Measurements from ENCODE around the gene KCNQ1OT1. TPM values are rescaled to one million over a fixed set of nuclear protein-coding genes. Genes with fewer than 3 reads are reported as not detected.

Gene KCNQ1OT1
- total RNA-seq, 1 experiment from 2014 or later, result 0.57 TPM

DNA sequence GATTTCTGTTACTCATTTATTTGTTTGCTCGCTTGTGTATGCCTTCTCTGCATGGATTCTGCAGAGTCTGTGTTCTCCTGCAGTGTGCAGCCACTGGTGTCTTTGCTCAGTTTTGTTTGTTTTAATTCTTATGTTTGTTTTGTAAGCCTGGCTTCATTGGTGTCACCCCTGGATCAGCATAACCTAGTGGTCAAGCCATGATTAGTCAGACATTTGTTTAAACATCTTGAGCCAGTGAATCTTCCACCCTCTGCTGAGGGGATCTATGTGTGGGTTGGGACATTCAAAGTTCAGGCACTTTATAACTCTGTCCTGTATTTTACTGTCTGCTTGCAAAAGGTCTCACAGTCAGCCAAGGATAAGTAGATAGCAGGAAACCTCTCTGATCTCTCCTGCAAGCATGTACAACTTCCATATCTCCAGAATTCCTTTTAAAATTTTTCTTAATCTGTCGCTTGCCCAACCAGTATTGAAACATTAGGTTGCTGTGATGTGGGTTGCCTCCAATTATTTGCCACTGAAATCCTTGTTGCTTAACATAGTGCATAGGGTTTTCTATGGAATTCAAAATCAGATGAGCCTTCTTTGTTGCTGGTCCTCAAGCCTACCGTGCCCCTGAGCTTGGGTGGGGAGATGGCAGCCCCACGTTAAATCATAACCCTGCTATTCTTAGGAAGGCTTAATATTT, 86.8 kb downstream of the KCNQ1OT1 start:
- no peak for DNase-seq (ENCODE audit: low read depth)

GRCh38 chr11:2609345-2609744, 90.4 kb downstream of the KCNQ1OT1 start:
- DNase-seq (ENCODE audit: low read depth), result no peak

DNA sequence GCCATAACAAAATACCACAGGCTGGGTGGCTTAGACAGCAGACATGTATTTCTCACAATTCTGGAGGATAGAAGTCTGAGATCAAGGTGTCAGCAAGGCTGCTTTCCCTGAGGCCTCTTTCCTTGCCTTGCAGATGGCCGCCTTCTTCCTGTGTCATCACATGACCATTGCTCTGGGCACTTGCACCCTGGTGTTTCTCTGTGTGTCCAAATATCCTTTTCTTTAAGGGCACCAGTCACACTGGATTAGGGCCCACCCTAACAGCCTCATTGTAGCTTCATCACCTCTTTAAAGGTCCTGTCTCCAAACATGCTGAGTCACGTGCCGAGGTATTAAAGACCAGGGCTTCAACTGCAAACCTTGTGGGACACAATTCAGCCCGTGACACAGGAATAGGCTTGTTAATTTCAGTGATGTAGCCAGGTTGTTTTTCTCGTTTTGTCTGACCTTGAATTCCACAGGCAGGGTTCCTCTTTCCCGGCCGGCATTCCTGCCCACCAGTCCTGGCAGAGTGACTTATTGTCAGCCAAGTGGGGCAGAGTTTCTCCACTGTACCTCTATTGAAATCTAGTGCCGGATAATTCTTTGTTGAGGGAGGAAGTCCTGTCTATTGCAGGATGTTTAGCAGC, 100.1 kb downstream of the KCNQ1OT1 start:
- DNase-seq (ENCODE audit: low read depth), result no peak

DNA sequence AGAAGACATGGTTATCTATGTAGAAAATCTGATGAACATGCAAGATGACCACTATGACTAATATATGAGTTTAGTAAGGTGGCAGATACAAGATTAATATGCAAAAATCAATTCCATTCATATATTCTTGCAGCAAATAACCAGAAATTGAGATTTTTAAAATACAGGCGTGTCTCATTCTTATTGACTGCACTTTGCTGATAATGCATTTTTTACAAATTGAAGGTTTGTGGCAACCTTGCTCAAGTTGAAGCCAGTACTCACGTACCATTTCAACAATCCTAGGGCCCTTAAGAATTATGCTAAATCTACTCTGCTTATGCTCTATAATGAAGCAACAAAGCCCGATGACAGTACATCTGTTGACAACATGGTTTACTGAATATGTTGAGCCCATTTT, 104.6 kb downstream of the KCNQ1OT1 start:
- DNase-seq (ENCODE audit: low read depth), result no peak

DNA sequence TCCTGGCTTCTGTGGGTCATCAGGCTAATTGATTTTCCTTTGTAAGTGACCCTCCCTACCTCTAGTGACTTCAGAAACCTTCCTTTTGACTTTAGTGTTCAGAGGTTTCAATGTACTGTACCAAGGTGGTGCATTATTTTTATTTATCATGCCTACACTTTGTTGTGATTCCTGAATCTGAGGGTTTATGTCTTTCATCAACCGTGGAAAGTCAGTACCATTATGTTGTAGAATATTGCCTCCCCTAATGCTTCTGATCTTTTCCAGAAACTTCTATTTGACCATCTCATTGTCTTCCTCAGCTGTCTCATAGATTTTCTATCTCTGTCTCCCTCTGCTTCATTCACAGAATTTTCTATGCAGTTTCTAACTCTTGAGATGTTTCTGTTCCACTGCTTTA, 105.5 kb downstream of the KCNQ1OT1 start:
- DNase-seq (ENCODE audit: low read depth), result no peak

DNA sequence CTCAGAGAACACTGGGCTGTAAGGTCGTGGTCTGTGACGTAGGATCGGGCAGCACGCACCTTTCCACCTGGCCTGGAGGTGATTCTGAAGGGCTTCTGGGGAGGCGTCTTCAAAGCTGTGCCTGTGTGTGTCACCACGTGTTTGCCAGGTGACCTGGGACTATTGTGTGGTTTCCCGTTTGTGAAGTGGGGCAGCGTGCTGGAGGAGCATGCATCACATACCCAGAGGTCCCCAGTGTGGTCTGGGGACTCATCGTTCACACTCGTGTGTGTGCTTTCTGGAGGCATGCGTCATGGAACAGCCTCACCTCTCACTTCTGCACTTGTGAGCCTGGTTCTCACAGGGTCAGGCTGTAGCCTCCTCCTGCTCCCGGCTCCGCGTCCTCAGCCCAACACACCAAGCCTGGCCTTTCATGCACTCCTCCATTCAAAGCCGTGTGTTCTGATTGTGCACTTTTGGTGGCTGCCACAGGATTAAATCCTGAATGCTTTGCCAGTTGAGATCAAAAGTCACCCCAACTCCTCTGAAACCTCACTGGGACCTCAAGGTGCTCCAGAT, 106.3 kb downstream of the KCNQ1OT1 start:
- DNase-seq (ENCODE audit: low read depth), result no peak

DNA sequence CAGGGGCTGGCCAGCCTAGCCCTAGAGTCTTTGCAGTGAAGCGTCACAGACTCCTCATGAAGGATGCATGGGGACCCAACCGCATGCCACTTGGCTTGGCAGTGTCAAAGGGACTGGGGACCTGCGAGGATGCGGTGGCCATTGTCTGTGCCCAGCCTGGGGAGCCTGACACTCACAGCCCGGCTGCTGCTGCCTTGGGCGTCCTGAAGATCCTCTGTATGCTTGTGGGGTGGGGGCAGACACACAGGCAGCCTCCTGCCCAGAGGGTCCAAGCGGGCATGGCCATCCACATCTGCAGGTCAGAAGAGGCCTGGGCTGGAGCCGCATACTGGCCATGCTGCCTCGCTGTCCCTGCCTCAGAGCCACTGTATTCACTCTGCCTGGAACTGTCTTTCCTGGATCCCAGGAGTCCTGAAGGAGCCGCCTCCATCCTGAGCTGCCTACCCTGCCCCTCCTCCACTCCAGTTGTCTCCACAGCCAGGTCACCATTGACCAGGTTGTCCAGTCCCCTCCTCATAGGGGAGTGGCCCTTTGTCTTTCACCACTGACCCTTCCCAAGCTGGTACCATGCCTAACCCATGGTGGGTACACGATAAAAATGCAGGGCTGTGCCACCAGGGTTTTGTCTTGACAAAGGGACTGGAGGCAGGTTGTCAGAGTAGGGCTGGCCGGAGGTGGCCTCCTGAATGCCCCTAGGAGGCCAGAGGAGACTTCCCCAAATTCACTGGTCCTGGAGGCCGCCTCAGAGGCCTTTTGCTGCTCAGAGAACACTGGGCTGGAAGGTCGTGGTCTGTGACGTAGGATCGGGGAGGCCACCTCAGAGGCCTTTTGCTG, 107.0 kb downstream of the KCNQ1OT1 start:
- DNase-seq (ENCODE audit: low read depth), result no peak

- no peak for DNase-seq (ENCODE audit: low read depth)
These were observed 108.0 kb downstream of the KCNQ1OT1 start for GRCh38 chr11:2591805-2592204.

DNA sequence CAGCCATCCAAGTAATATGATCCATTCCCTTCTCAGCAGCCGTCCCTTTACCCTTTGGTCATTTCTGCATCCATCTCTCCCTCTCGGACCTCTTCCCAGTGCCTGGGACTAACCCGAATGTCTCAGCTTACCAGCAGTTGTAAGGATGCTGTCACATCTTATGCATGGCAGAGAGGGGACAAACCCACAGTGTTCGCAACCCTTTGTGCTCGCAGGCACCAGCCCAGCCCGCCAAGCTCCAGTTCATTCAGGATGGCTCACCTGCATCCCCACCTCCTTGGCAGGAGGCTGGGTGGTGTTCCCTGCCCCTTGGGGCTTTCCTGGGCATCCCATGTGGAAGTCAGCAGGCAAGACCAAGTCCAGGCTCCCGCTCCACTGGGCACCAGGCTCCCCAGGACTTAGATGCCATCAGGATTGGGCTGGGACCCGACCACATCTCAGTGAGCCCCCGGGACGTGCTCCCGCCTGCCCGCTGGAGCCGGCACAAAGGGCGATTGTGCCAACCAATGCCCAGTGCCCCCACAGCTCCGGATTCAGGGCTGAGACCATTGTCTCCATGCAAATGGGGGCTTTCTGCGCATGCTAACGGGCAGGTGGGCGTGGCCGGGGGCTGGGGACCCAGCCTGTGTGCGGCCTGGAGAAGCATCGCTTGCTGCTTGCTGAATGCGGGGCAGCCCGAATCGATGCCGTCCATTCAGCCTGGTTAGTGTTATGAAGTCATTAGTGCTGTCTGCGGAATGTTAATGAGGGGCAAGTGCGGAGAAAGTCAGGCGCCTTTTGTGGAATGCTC, 108.6 kb downstream of the KCNQ1OT1 start:
- DNase-seq (ENCODE audit: low read depth), result no peak

- DNase-seq (ENCODE audit: low read depth), result no peak
These were observed 109.4 kb downstream of the KCNQ1OT1 start for GRCh38 chr11:2590131-2590964.

- DNase-seq (ENCODE audit: low read depth), result no peak
These were observed 110.3 kb downstream of the KCNQ1OT1 start for GRCh38 chr11:2589538-2589934.

DNA sequence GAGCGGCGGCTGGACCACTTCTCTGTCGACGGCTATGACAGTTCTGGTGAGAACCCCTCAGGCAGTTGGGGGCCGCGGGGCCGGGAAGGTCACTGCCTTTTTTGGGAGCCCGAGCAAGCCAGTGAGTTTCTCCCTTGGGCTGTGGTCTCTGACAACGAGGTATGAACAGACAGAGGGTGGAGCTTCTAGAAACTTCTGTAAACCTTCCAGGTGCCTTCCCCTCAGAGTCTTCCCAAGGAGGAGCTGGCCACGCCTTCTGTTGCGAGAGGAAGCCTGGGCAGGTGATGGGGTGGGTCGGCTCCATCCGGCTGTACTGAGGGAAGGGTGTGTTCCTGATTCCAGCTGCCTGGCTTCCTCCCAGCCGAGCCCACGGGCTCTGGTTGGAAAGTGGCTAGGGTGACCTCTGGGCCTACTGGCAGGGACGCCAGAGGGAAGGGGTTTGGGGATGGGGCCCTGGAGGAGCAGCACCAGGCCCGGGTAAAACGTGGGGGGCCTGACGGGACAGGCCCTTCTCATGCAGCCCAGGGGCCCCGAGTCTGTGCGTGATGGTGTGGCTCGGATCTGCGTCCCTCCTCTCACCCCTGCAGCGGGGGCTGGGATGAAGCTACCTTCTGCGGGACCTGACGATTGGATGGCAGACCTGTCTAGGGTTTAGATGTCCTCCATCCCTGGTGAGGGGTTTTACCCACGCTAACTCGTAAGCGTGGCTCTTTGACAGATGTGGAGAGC, 110.8 kb downstream of the KCNQ1OT1 start:
- no peak for DNase-seq (ENCODE audit: low read depth)

DNA sequence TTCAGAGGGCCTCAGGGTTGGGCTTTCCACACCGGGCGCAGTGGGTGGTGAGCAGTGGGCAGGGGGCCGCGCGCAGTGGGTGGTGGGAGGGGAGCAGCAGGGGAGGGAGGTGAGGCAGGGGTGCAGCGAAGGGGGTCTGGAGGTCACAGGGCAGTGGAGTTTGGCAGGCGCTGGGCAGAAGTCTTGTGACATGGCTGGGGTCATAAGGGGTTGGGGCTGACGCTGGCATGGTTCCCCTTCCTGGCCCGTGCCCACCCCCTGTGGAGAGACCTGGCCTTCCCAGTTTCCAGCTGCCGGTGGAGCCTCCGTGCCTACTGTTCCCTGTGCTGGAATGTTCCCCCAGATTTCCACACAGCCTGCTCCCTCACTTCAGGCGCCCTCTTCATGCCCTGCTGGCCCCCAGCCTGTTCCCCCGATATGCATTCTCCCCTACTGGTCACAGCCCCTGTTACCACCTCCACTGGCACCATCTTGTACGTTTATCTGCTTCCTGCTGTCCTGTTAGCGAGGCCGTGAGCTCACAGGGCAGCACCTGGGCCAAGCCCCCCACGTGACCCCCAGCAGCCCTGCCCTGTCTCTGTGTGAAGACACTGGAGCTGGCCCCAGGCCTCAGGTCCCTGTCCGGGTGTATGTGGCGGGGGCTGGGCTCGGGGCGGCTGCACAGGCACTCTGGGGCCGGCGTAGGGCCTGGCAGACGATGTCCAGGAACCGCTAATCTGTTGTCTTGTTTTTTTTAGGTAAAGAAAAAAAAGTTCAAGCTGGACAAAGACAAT, 111.6 kb downstream of the KCNQ1OT1 start:
- no peak for DNase-seq (ENCODE audit: low read depth)

GRCh38 chr11:2587132-2587930, 112.5 kb downstream of the KCNQ1OT1 start:
- DNase-seq (ENCODE audit: low read depth), result no peak

GRCh38 chr11:2586793-2587131, 113.0 kb downstream of the KCNQ1OT1 start:
- DNase-seq (ENCODE audit: low read depth), result no peak

DNA sequence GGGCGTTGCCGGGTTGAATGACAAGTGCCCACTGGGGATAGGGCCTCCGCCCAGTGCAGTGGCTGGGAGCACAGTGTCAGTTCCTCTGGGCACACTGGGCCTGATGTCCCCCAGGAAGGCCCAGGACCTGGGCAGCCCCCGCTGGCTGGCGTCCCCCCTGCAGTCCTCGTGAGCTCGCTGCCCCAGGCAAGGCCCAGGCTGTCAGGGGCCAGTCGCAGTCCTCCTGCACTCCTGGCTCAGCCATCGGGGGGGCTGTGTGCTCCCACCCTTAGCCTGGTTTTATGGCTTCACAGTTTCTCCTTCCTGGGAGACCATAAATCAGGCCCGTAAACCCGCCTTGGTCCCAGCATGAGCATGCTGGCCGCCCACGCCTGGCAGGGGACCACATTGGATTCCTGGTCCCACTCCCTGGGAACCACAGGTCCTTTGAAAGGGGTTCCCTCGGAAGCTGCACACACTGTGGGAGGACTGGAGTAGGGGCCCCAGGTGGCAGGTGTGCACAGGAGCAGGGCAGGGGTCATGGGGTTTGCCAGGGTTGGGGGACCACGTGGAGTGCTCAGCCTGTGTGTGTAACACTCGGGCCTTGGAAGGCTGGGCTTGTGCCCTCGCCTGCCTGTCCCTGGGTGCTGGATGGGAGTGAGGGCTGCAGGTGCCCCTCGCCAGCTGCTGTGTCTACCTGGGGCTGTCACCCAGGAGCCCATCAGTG, 113.6 kb downstream of the KCNQ1OT1 start:
- DNase-seq (ENCODE audit: low read depth), result no peak

DNA sequence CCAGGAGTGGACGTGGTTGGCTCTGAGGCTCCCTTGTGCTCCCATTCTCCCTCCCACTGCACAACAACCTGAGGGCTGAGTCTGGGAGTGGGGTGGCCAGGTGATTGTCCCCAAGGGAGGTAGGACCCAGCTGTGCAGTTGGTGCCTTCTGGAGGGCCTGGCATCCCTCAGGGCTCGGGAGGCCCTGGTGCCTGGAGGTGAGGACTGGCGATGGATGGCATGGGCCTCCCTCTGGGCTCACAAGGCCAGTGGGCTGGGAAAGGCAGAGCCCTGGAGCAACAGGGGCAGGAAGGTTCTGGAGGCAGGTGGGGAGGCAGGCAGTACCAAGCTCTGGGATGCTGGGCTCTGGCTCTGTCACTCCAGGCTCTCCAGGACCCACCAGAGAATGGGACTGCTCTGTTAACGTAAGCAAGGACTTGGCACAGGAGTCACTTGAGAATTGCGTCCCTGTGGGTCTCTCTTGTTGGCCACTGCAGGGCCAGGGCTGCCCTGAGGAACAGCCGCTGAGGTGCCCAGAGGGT, 114.2 kb downstream of the KCNQ1OT1 start:
- no peak for DNase-seq (ENCODE audit: low read depth)
